Thymus (tissue), 11 donors: ENCODE data around the gene LCNL1. TPM values are rescaled to one million over a fixed set of nuclear protein-coding genes. Genes with fewer than 3 reads are reported as not detected.

Experiments used
- DNase-seq, 9 donors: peaks; one replicate each; pipeline ENCODE4 v3.0.0-alpha.2; 2013; ENCODE audit warnings: low spot score in 9 of 9, low read depth in 6 of 9, missing footprints in 1 of 9
- H3K27ac ChIP-seq, 2 donors: one replicate each; pipeline ENCODE4 v1.5.1; 2013; ENCODE audit warnings: control low read depth in 1 of 2, low read depth in 1 of 2, low read length in 1 of 2, mild to moderate bottlenecking in 1 of 2, moderate library complexity in 1 of 2
- H3K27me3 ChIP-seq, 2 donors: one replicate each; pipeline ENCODE4 v1.5.1; 2013; ENCODE audit warnings: low read length in 1 of 2; ENCODE audit not compliant: control insufficient read depth in 2 of 2, insufficient read depth in 1 of 2
- H3K36me3 ChIP-seq, 2 donors: one replicate each; pipeline ENCODE4 v1.5.1; 2013; ENCODE audit warnings: low read length in 1 of 2, mild to moderate bottlenecking in 1 of 2, moderate library complexity in 1 of 2; ENCODE audit not compliant: control insufficient read depth in 2 of 2, insufficient read depth in 2 of 2
- H3K4me1 ChIP-seq, 2 donors: one replicate each; pipeline ENCODE4 v1.5.1; 2013; ENCODE audit warnings: low read length in 2 of 2; ENCODE audit not compliant: control insufficient read depth in 2 of 2, insufficient read depth in 2 of 2
- H3K4me3 ChIP-seq, 2 donors: one replicate each; pipeline ENCODE4 v1.5.1; 2013; ENCODE audit warnings: low read length in 2 of 2, control low read depth in 1 of 2, mild to moderate bottlenecking in 1 of 2
- H3K9me3 ChIP-seq, 2 donors: one replicate each; pipeline ENCODE4 v1.5.1; 2013; ENCODE audit warnings: low read length in 1 of 2, mild to moderate bottlenecking in 1 of 2; ENCODE audit not compliant: control insufficient read depth in 2 of 2, insufficient read depth in 1 of 2
- WGBS: extraction: QIAGEN DNeasy Blood & Tissue Kit; methylation state at CpG from one replicate; pipeline ENCODE4 v1.1.7; 2013; 5-methylcytosine and 5-hydroxymethylcytosine counted together
- polyA plus RNA-seq: library from polyadenylated mRNA; stranded (reverse); fragments of 200-250 nt; gene quantifications from one replicate; pipeline ENCODE4 v1.2.3, GENCODE V29; 2013
- total RNA-seq: library from RNA; stranded (reverse); fragments of 120-200 nt; gene quantifications from one replicate; pipeline ENCODE4 v1.2.4, GENCODE V29; 2013
- donor health status: healthy.

LCNL1 gene
- total and polyA plus RNA-seq, 2 donors = 0.19 to 5.0 TPM

DNA sequence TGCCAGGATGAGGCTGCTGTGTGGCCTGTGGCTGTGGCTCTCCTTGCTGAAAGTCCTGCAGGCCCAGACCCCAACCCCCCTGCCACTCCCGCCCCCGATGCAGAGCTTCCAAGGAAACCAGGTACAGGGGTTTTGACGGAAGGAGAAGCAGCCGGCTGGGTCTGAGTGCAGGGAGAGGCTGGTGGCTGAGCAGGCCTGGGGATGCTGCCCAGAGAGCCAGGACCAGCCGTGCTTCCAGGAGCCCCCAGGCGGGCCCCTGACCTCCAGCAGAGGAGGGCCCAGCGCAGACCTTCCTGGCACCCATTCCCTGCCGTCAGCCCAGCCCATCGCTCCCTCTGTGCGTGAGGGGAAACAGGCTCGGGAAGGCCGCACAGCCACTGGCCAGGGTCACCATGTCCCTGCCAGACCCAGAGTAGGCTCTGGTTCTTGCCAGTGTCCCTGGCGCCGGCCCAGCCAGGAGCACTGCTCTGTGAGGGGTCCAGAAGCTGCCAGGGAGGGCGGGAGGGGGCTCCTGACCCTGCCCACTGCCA lies 30.4 kb upstream of the LCNL1 start:
- WGBS = 93% methylated on average over 15 of the region's 15 CpGs
- DNase-seq = no peak
- Histone ChIP-seq H3K9me3 (no peaks in the 10 kb centered on the region), H3K27ac (no peak overlapping the region), H3K27me3 (no peaks in the 10 kb centered on the region), H3K36me3 (no peaks in the 10 kb centered on the region), H3K4me1 (peaks cover 7 to 35% of the 10 kb centered on the region in 2 donors), H3K4me3 (no peak overlapping the region)

DNA sequence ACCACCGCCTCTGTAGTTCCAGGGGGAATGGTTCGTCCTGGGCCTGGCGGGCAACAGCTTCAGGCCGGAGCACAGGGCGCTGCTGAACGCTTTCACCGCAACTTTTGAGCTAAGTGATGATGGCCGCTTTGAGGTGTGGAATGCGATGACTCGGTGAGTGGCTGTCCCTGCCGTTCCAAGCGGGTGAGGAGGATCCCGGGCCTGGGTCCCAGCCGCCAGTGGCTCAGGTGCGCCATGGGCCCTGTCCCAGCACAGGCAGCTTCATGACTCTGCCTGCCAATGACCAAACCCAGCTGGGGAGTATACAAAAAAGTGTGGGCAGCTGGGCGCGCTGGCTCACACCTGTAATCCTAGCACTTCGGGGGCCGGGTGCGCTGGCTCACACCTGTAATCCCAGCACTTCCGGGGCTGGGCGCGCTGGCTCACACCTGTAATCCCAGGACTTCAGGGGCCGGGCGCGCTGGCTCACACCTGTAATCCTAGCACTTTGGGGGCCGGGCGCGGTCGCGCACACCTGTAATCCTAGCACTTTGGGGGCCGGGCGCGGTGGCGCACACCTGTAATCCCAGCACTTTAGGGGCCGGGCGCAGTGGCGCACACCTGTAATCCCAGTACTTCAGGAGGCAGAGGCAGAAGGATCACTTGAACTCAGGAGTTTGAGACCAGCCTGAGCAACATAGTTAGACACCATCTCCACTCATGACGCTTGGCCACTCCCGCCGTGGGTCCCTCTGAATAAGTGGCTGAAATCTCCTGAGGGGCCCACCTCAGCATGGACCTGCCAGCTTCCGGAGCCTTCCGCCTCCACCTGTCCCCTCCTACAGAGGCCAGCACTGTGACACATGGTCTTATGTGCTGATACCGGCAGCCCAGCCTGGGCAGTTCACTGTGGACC lies 29.7 kb upstream of the LCNL1 start:
- Histone ChIP-seq H3K4me1 (peaks cover 5 to 30% of the 10 kb centered on the region in 2 donors), H3K36me3 (no peaks in the 10 kb centered on the region), H3K27ac (no peak overlapping the region), H3K27me3 (no peaks in the 10 kb centered on the region), H3K9me3 (no peaks in the 10 kb centered on the region), H3K4me3 (no peak overlapping the region)
- WGBS = 94% methylated on average over 44 of the region's 44 CpGs
- no peak for DNase-seq

DNA sequence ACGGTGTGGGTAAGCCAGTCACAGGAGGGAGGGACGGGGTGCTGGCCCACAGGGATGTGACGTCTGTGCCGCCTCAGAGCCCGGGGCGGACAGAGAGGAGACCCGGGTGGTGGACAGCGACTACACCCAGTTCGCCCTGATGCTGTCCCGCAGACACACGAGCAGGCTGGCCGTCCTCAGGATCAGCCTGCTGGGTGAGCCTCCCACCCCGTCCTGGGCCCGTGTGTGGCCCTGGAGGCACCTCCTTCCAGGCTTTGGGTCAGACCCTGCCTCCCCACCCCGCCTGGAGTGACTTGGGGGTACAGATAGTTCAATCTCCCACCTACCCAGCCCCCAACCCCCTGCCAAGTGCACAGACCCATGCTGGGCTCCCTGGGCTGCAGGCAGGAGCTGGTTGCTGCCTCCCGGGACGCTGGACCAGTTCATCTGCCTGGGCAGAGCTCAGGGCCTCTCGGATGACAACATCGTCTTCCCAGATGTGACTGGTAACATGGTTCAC lies 29.0 kb upstream of the LCNL1 start:
- 90% methylated on average over 19 of the region's 19 CpGs for WGBS
- H3K4me1 ChIP-seq = peaks cover 8 to 32% of the 10 kb centered on the region in 2 donors
- H3K9me3 ChIP-seq = peaks cover 0 to 2% of the 10 kb centered on the region in 2 donors

DNA sequence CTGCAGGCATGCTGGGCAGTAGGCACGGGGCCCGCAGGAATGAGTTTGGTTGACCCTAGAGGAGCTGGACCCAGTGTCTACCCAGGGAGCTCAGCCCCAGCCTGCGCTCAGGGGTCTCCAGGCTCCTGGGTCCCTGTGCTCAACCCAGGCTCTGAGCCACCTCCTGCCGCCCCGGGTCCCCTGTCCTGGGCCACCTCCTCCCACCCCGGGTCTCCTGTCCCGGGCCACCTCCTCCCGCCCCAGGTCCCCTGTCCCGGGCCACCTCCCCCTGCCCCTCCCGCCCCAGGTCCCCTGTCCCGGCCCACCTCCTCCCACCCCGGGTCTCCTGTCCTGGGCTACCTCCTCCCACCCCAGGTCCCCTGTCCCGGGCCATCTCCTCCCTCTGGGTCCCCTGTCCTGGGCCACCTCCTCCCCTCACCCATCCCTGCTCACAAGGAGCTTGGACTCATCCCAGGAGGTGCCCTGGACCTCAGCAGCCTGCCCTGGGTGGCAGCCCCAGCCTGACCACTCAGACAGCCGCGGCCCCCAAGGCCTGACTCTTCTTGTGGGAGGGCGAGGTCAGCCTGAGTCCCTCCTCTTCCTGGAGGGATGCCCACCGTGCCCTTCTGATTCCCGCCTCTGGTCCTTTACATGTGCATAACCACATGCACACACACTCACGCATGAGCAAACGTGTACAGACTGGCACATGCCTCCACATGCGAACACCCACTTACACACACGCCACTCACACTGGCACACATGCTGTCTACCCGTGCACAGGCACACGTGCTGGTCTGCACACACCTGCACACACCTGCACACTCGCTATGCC lies 28.3 kb upstream of the LCNL1 start:
- H3K9me3 ChIP-seq = peaks cover 0 to 3% of the 10 kb centered on the region in 2 donors
- no peaks in the 10 kb centered on the region for H3K36me3 ChIP-seq
- H3K27ac ChIP-seq = no peak overlapping the region
- no peak overlapping the region for H3K4me3 ChIP-seq
- peaks cover 13 to 32% of the 10 kb centered on the region in 2 donors for H3K4me1 ChIP-seq
- no peak for DNase-seq
- 95% methylated on average over 25 of the region's 25 CpGs for WGBS
- H3K27me3 ChIP-seq = no peaks in the 10 kb centered on the region

More for the DNA sequence above, 29.0 kb upstream of the LCNL1 start:
- no peaks in the 10 kb centered on the region for H3K27me3 ChIP-seq
- H3K36me3 ChIP-seq = no peaks in the 10 kb centered on the region
- H3K27ac ChIP-seq = no peak overlapping the region
- H3K4me3 ChIP-seq = no peak overlapping the region
- DNase-seq = no peak

DNA sequence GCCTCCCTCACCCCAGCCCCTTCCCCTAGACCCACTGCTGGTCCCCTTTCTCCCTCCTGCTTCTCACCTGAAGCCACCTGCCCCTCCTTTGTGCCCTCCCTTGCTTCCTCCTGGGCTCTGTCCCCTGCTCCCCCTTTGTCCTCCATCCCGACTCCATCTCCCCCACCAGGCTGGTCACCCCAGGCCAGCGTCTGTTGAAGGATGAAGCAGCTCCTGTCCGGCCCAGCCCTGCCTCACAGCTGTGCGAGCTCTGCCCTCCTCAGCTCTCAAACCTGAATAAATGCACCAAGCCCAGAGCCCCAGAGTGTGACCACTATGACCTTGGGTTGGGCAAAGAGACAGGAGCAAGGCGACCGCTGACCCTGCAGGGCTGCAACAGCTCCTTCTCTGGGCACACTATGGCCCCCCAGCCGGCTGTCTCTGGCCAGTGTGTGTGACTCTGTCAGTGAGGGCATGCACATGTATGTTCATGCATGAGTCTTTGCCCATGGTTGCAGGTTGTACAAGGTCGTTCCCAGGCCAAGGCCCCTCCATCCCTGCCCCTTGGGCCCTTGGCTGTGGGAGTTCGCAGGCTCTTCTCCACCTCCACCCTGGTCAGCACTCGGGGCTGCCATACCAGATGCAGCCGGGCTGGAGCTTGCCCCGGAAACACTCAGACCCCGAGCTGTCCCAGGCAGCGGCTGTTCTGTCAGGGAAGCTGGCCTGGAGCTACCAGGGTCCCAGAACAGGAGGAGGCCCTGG lies 27.4 kb upstream of the LCNL1 start:
- 90% methylated on average over 14 of the region's 14 CpGs for WGBS
- Histone ChIP-seq H3K4me3 (no peak overlapping the region), H3K27ac (no peak overlapping the region), H3K36me3 (no peaks in the 10 kb centered on the region), H3K4me1 (peaks cover 21 to 37% of the 10 kb centered on the region in 2 donors), H3K27me3 (no peaks in the 10 kb centered on the region), H3K9me3 (peaks cover 0 to 3% of the 10 kb centered on the region in 2 donors)
- DNase-seq = no peak

DNA sequence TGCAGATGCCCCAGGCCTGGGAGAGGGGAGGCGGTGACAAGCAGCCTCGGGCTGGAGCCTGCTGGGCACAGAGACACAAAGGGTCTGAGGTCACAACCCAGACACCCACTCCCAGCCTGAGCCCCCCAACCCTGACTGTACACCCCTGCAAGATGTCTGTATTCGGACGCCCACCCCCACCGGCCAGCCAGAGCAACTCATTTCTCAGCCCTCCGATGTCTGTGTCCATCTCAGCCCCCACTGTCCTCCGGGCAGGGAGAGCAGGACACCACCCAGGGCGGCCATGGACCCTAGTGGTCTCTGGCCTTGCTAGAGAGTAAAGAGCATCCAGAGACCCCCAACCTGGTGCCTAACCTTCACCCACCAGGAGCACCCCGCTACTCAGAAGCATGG lies 26.9 kb upstream of the LCNL1 start:
- no peaks in the 10 kb centered on the region for H3K36me3 ChIP-seq
- DNase-seq = no peak
- no peak overlapping the region for H3K27ac ChIP-seq
- H3K4me3 ChIP-seq = no peak overlapping the region
- 99% methylated on average over 9 of the region's 9 CpGs for WGBS
- H3K27me3 ChIP-seq = no peaks in the 10 kb centered on the region
- H3K9me3 ChIP-seq = peaks cover 0 to 6% of the 10 kb centered on the region in 2 donors
- H3K4me1 ChIP-seq = peaks cover 21 to 37% of the 10 kb centered on the region in 2 donors

DNA sequence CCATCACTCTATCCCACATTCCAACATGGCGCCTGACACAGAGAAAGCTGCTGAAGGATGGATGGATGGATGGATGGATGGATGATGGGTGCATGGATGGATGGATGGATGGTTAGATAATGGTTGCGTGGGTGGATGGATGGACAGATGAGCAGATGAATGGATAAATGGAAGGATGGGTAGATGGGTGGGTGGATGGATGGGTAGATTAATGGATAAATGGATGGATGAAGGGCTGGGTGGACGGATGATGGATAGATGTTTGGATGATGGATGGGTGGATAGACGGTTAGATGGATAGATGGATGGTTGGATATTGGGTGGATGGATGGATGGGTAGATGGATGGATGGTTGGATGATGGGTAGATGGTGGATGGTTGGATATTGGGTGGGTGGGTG lies 26.2 kb upstream of the LCNL1 start:
- Histone ChIP-seq H3K4me1 (peaks cover 25 to 38% of the 10 kb centered on the region in 2 donors), H3K36me3 (no peaks in the 10 kb centered on the region), H3K27ac (no peak overlapping the region), H3K9me3 (peaks cover 0 to 7% of the 10 kb centered on the region in 2 donors), H3K27me3 (no peaks in the 10 kb centered on the region), H3K4me3 (no peak overlapping the region)
- no peak for DNase-seq
- WGBS = 97% methylated on average over 4 of the region's 4 CpGs

DNA sequence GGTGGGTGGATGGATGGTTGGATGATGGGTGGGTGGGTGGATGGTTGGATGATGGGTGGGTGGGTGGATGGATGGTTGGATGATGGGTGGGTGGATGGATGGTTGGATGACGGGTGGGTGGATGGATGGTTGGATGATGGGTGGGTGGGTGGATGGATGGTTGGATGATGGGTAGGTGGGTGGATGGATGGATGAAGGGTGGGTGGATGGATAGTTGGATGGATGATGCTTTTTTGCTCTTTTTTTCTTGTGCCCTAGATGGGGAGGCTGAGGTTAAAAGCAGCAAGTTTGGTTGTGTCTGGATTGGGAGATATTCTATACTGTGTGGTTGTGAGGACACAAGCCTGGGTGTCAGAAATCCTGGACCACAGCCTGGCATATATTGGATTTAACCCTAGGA lies 25.3 kb upstream of the LCNL1 start:
- Histone ChIP-seq H3K36me3 (no peaks in the 10 kb centered on the region), H3K4me1 (peaks cover 25 to 40% of the 10 kb centered on the region in 2 donors), H3K27ac (no peak overlapping the region), H3K27me3 (no peaks in the 10 kb centered on the region), H3K4me3 (no peak overlapping the region), H3K9me3 (peaks cover 0 to 7% of the 10 kb centered on the region in 2 donors)
- no peak for DNase-seq
- WGBS = 94% methylated on average over 1 of the region's 1 CpG
